Measurements from ENCODE around the gene XPNPEP3. TPM values are rescaled to one million over a fixed set of nuclear protein-coding genes. Genes with fewer than 3 reads are reported as not detected.

The XPNPEP3 gene
- total RNA-seq, 1 donor from 2014 or later, result 28.7 TPM

DNA sequence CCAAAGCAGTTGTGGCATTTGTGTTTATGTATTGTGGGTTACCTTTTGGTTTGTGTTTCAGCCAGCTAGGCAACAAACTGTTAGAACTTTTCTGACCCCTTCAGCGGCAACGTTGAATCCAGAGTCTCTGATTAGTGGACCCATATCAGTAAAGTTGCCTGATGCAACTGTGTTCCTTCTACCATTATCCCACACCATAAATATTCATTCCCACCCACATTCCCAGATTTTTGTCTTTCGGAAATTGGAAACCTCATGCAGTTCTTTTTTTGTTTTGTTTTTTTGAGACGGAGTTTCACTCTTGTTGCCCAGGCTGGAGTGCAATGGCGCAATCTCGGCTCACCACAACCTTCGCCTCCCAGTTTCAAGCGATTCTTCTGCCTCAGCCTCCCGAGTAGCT, 63.6 kb downstream of the XPNPEP3 start:
- peaks cover 82% of the 10 kb centered on the region for H3K36me3 ChIP-seq
- peaks cover 4% of the 10 kb centered on the region for H3K4me1 ChIP-seq
- no peak for TF ChIP-seq CTCF (IDR thresholded peaks at IDR 0.05; ENCODE audit: borderline replicate concordance)
- H3K27me3 ChIP-seq (ENCODE audit: low read depth), result no peaks in the 10 kb centered on the region
- DNase-seq, result no peak
- intact Hi-C loops (cut with micrococcal nuclease), result no loop called here
- H3K4me3 ChIP-seq, result no peak overlapping the region
- H3K27ac ChIP-seq (replicated peaks), result no peak overlapping the region
- H3K9me3 ChIP-seq (replicated peaks), result no peaks in the 10 kb centered on the region

DNA sequence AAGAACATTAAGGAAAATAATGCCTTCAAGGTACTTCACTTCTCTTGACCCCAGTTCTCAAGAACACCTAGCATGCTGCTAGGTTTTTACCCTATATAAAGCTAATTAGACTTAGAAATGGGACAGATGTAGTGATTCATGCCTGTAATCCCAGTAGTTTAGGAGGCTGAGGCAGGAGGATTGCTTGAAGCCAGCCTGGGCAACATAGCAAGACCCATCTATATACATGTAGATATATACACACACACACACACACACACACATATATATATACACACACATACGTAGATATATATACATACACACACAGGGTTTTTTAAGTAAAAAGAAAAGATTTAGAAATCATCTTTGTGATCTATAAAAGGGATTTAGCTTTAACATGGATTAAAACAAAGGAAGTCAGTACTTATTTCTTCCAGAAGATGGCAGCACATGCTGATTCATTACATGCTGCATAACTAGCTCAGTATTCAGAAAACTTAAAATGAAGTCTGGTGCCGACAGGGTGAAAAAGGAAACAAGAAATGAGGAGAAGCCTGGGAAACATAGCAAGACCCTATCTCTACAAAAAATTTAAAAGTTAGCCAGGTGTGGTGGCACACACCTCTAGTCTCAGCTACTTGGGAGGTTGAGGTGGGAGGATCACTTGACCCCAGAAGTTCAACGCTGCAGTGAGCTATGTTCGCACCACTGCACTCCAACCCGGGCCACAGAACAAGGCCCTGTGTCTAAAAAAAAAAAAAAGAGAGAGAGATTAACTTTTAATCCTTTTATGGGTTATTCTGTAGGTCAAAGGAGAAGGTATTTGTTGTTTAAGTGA, 65.7 kb downstream of the XPNPEP3 start:
- peaks cover 82% of the 10 kb centered on the region for H3K36me3 ChIP-seq
- peak; percentile 85 for TF ChIP-seq CTCF (IDR thresholded peaks at IDR 0.05; ENCODE audit: borderline replicate concordance)
- intact Hi-C loops (cut with micrococcal nuclease), result no loop called here
- peaks cover 4% of the 10 kb centered on the region for H3K4me1 ChIP-seq
- H3K27me3 ChIP-seq (ENCODE audit: low read depth), result no peaks in the 10 kb centered on the region
- DNase-seq, result no peak
- H3K9me3 ChIP-seq (replicated peaks), result no peaks in the 10 kb centered on the region
- no peak overlapping the region for H3K27ac ChIP-seq (replicated peaks)
- H3K4me3 ChIP-seq, result no peak overlapping the region

DNA sequence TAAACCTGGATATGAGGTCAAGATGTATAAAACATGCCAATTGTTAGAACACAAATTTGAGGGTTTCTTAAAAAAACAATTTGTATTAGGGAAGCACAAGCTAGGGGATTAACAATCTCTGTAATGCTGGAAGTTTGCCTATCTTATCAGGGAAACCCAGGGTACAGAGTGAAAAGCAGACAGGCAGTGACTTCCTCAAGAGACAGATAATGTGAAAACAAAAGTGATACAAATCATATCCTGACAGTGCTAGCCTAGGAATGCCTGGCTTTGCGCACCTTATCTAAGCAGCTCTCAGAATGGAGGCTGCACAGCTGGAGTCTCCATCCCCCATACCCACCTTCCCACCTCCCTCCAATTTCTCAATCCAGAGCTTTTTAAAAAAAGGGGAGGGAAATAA, 71.7 kb downstream of the XPNPEP3 start:
- no peaks in the 10 kb centered on the region for H3K27me3 ChIP-seq (ENCODE audit: low read depth)
- no peak overlapping the region for H3K4me3 ChIP-seq
- intact Hi-C loops (cut with micrococcal nuclease), result no loop called here
- no peaks in the 10 kb centered on the region for H3K9me3 ChIP-seq (replicated peaks)
- H3K27ac ChIP-seq (replicated peaks), result no peak overlapping the region
- peaks cover 87% of the 10 kb centered on the region for H3K36me3 ChIP-seq
- no peak for DNase-seq
- H3K4me1 ChIP-seq, result no peaks in the 10 kb centered on the region
- no peak for TF ChIP-seq CTCF (IDR thresholded peaks at IDR 0.05; ENCODE audit: borderline replicate concordance)

DNA sequence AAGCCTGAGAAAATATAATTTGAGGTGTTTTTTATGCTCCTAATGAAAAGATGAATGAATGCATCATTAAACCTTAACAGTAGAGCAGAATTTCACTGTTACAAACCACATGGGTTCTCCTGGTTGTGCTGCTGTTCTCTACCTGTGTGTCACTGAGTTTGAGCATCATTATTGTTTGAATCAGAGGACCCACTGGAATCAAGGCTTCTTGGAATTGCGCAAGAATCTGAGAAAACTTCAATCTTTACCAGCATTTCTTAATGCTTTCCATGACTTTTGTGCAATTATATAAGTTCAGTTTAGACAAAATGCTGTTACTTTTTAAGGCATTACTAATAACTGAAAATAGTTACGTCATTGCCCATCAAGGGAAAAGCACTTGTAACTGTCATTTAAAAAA, 75.4 kb downstream of the XPNPEP3 start:
- H3K27me3 ChIP-seq (ENCODE audit: low read depth), result no peaks in the 10 kb centered on the region
- no peaks in the 10 kb centered on the region for H3K4me1 ChIP-seq
- no peak for TF ChIP-seq CTCF (IDR thresholded peaks at IDR 0.05; ENCODE audit: borderline replicate concordance)
- H3K36me3 ChIP-seq, result peaks cover 58% of the 10 kb centered on the region
- no peak for DNase-seq
- H3K9me3 ChIP-seq (replicated peaks), result no peaks in the 10 kb centered on the region
- H3K27ac ChIP-seq (replicated peaks), result no peak overlapping the region
- H3K4me3 ChIP-seq, result no peak overlapping the region
- intact Hi-C loops (cut with micrococcal nuclease), result no loop called here

DNA sequence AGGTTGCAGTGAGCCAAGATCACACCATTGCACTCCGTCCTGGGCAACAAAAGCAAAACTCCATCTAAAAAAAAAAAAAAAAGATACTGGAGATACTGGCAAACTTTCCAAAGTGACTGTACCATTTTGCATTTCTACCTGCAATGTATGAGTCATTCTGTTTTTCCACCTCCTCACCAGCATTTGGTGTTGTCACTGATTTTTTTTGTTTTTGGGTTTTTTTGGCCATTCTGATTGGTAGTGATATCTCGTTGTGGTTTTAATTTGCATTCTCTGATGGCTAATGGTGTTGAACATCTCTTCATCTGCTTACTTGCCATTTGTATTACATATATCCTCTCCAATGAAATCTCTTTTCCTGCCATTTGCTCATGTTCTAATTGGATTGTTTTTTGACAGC, 82.3 kb downstream of the XPNPEP3 start:
- H3K9me3 ChIP-seq (replicated peaks), result no peaks in the 10 kb centered on the region
- peaks cover 3% of the 10 kb centered on the region for H3K36me3 ChIP-seq
- no peaks in the 10 kb centered on the region for H3K27me3 ChIP-seq (ENCODE audit: low read depth)
- no peak for DNase-seq
- no peak for TF ChIP-seq CTCF (IDR thresholded peaks at IDR 0.05; ENCODE audit: borderline replicate concordance)
- no peak overlapping the region for H3K27ac ChIP-seq (replicated peaks)
- no peak overlapping the region for H3K4me3 ChIP-seq
- intact Hi-C loops (cut with micrococcal nuclease), result no loop called here
- no peaks in the 10 kb centered on the region for H3K4me1 ChIP-seq
